Measurements from ENCODE around the gene KDM5B.
"Not testable (repeated sequence)": the region's sequence is repeated elsewhere in the genome, so short reads cannot be mapped to it uniquely, and the experiment has no call there.

The KDM5B gene

GRCh38 chr1:202812176-202813026 is 4.2 kb upstream of the KDM5B start:
- DNase-seq (ENCODE audit: low read depth in 2 of 2): no peak

DNA sequence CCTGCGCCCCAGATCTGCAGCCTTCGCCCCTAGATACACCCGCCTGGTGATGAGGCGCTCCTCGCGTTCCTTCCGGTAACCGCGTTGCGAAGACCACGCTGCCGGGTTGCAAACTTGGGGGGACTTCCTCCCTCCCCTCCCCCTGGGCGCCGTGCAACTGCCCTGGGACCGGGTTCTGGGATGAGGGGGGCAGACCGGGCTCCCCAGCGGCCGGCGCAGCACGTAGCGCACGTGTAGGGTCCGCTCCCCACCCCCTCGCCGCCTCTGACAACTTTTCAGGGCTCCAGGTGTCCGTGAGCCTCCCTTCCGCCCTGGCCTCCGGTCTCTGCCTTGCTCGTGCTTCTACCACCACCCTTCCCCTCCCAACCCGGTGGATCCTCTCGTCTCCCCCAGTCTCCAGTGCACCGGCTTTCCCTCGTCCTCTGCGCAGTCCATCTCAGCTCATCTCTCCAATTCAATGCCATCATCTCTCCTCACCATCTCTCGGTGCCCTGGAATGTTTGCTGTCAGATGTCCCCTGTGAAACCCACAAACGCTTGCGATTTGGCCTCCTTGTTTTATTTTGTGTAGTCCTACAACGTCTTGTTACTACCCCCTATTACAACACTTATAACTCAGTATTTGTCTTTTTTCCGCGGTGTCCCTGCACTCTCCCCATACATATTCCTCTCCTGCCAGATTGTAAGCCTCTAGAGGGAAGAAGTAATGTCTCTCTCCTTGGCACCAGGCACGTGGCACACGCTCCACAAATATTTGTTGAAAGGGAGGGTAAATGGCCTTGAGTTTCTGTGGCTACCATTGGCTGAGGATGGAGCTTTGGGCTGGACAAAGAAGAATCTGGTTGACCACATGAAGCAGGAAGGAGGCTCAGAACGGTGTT is 3.3 kb upstream of the KDM5B start:
- peak in 1 of 2 experiments; percentile 17 for DNase-seq (ENCODE audit: low read depth in 2 of 2)

DNA sequence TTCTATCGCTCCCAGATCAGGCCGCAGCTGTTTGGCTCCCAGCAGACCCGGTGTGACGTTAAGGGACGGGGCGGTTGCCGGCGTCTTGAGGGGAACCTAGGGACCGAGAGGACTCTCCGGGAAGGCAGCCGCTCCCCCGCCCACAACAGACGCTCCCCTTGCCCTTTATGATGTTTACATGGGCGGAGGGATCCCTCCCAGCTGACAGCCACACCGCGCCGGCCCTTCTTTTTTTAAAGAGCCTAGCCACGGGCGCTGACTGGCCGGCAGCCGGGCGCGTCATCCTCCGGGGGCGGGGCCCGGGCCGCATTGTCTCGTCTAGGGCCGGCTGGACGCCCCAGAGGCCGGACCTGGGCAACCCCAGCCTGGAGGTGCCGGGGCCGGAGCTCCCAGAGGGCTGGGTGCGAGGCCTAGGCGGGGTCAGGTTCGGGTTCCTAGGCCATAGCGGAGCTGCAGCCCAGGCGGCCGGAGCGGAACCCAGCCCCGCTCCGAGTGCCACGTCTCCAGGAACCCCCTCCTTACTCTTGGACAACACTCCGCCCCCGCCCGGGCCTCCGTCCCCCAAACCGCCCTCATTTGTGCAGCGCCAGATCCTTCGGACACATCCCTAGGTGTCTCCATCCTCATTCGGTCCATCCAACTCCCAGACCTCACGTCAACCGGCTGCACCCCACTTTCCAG is 2.5 kb upstream of the KDM5B start, which contains the start of gene PCAT6:
Gene PCAT6 (plus strand): TSS at position 340 of the 681 bp plus-strand sequence.
- DNase-seq (ENCODE audit: low read depth in 2 of 2): peak; percentile 81 to 84

- no peak for DNase-seq (ENCODE audit: low read depth in 2 of 2)
Observed at GRCh38 chr1:202810193-202810614, 2.0 kb upstream of the KDM5B start.

- DNase-seq (ENCODE audit: low read depth in 2 of 2): no peak
Observed at GRCh38 chr1:202809597-202810159, 1.5 kb upstream of the KDM5B start.

DNA sequence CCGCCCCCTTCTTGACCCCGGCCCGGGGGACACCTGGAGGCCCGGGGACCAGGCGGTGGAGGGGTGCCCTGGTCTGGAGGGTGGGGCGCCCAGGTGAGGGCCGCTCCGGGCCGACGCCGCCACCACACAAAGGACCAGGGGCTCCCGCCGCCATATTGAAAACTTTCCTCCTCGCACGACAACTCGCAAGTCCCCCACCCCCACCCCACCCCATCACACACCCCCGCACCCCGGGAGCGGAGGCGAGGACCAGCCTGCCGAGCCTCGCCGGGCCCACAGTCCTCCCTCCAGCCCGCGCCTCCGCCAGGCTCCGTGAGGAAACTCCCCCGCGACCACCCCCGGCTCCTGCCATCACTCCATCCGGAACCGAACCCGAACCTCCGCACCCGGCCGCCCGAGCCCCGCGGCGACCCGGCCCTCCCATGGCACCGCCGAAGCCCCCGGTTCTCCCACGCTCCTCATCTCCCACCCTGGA is 733 bp downstream of the KDM5B start:
- DNase-seq (ENCODE audit: low read depth in 2 of 2): peak in 1 of 2 experiments; percentile 28

DNA sequence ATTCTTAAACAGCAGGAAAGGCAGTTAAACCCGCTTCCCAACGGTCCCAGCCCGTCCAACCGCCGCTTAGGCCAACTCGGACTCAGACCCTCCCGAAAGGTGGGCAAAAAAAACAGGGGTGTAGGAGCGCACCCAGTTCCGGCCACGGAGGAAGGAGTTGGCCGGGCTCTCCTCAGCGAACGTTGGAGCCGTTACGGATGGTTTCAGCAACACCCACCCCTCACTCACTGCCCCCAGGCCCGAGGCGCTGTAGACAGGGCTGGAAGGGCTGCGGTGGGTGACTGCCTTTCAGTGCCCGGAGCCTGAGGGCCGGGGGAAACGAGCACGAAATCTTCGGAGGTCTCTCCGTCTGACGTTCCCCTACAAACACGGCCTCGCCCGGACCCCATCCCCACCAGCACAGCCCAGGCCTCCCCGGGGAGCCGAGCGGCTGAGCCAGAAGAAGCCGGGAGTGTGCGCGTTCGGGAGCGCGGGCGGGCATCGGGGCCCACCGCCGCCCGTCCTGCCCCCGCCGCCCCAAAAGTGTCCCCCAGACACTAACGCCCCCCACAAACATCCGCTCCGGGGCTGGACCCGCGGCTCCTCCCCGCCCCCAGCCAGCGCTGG is 1.3 kb downstream of the KDM5B start:
- peak in 1 of 2 experiments; percentile 17 for DNase-seq (ENCODE audit: low read depth in 2 of 2)

DNA sequence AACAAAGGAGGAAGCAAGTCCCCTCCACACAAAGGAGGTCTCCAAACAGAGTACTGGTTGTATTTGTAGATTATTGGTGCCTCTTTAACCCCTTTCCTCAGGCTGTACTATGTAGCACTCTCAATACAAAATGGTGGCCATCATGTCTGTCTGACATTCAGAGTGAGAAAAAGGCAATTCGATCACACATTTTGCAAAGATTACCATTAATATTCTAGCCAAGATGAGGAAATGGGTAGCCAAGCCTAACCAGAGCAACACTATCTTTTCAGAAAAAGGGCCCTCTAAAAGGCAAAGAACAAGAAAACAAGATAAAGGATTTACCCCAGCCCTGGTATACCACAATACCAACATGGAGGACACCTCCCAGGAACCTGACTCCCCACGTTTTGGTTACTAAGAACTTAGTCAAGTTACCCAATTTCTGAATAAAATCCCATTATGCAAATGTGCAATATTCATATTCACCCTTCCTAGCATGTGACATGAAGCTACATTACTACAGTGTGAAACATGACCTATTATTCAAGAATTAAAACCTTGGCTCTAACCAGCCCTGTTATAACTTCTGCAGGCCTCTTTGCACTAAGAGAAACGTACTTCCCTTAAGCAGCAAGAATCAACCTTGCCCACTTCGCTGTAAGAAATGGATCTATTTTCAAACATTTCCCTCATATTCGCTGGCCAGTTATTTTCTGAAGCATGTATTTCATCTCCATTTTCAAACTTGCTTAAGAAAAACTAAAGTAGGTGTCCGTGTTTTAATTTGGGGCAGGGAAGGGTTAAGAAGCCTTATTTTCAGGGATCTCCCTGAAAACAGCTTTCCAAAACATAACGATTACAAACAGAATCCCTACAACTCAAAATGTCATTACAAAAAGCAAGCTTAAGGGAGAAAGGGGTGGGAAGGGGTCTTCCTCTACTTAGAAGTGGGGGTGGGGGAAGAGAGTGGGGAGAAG is 2.1 kb downstream of the KDM5B start:
- no peak for DNase-seq (ENCODE audit: low read depth in 2 of 2)

DNA sequence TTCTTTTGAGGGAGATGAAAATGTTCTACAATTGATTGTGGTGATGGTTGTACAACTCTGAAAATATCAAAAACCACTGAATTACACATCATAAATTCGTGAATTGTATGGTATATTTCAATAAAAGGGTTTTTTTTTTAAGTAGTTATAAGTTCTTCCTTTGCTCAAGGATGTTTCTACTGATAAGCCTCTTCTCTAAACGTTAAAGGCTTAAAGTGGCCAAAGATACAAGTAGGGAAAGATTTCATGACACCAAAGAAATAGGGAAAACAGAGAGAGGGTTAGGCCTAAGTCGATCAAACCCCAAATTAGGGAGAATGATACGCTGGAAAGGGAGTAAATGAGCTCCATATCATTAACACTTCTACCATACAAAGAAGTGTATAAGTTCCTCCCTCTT is 4.1 kb downstream of the KDM5B start:
- no peak for DNase-seq (ENCODE audit: low read depth in 2 of 2)

GRCh38 chr1:202802998-202803932 is 5.0 kb downstream of the KDM5B start:
- DNase-seq (ENCODE audit: low read depth in 2 of 2): no peak

DNA sequence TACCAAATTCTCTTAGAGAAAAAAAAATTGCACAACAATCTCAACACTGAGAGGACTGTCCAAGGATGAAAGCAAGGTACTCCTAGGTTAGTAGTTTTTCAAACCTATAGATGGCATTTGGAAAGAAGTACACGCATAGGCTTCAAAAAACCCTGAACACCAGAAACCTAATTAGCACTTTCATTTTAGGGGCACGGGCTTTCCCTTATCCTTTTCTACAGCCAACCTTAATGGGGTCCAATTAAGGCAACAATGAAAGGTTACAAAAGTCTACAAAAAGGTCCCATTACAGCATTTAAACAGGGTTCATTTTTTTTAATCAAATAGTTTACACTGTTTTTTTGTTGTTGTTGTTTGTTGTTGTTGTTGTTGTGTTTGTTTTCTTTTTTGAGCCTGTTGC is 6.2 kb downstream of the KDM5B start:
- no peak for DNase-seq (ENCODE audit: low read depth in 2 of 2)

- DNase-seq (ENCODE audit: low read depth in 2 of 2): no peak
Observed at GRCh38 chr1:202801175-202801574, 7.0 kb downstream of the KDM5B start.

- no peak for DNase-seq (ENCODE audit: low read depth in 2 of 2)
Observed at GRCh38 chr1:202800742-202801141, 7.5 kb downstream of the KDM5B start.

- DNase-seq (ENCODE audit: low read depth in 2 of 2): no peak
Observed at GRCh38 chr1:202798792-202799331, 9.4 kb downstream of the KDM5B start.

DNA sequence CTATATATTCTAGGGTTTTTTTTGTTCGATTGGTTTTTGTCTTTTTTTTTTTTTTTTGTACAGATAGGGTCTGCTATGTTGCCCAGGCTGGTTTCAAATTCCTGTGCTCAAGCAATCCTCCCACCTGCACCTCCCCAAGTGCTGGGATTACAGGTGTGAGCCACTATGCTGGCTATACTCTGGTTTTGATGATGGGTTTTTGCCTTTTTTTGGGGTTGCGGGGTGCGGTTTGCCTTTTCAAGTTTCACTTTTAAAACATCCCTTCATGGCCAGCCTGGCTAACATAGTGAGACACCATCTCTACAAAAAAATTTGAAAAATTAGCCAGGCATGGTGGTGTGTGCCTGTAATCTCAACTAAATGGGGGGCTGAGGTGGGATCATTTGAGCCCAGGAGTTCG is 10.0 kb downstream of the KDM5B start:
- DNase-seq (ENCODE audit: low read depth in 2 of 2): no peak

DNA sequence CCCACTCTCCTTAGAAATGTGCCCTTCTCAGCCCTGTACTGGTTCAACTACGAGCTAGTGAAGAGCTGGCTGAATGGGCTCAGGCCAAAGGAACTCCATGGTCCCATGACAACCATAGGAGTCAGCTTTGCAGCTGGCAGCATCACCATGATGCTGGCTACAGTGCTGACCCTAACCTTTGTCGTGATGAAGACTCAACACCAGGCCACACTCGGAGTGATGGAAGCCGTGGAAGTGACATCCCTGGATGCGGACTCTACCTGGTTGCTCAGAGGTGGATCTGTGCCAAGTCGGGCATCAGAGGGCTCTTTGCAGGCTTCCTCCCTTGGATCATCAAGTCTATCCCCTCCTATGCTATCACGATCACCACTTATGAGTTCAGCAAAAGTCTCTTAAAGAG is 11.6 kb downstream of the KDM5B start:
- no peak for DNase-seq (ENCODE audit: low read depth in 2 of 2)

GRCh38 chr1:202794931-202795330 is 13.3 kb downstream of the KDM5B start:
- not testable (repeated sequence) for DNase-seq (ENCODE audit: low read depth in 2 of 2)

- no peak for DNase-seq (ENCODE audit: low read depth in 2 of 2)
Observed at GRCh38 chr1:202794051-202794740, 14.0 kb downstream of the KDM5B start.
